CD4-positive, CD25-positive, alpha-beta regulatory T cell (primary cell): ENCODE measurements around the gene DPEP1. TPM values are rescaled to one million over a fixed set of nuclear protein-coding genes. Genes with fewer than 3 reads are reported as not detected.
A peak's percentile ranks its signal among the peaks of the same experiment; 100 is the strongest.

ENCODE experiments used
- ATAC-seq, 2 donors: fragments of 150-1000 bp; cut with Tn5 transposase; one replicate each; pipeline ENCODE4 v1.10.0; 2021; ENCODE audit warnings: low read depth in 2 of 2, moderate number of reproducible peaks in 2 of 2, moderate library complexity in 1 of 2
- DNase-seq, 3 donors: peaks; one replicate each; pipeline versions ENCODE4 v3.0.0 to v3.0.0-alpha.2; 2012 to 2022; ENCODE audit warnings: mixed read lengths in 1 of 3
- H3K27ac ChIP-seq: one replicate; pipeline ENCODE4 v1.7.0; 2013; ENCODE audit warnings: mild to moderate bottlenecking, low read length; ENCODE audit not compliant: insufficient read depth, poor library complexity, severe bottlenecking
- H3K27me3 ChIP-seq: one replicate; pipeline ENCODE4 v1.7.0; 2013; ENCODE audit warnings: low read length; ENCODE audit not compliant: control insufficient read depth, insufficient read depth
- H3K36me3 ChIP-seq: one replicate; pipeline ENCODE4 v1.7.0; 2013; ENCODE audit warnings: mild to moderate bottlenecking, low read length, moderate library complexity; ENCODE audit not compliant: control insufficient read depth, insufficient read depth
- H3K4me1 ChIP-seq: 2 replicates; pipeline ENCODE4 v1.7.0; 2013; ENCODE audit warnings: mild to moderate bottlenecking, low read length; ENCODE audit not compliant: insufficient read depth, control insufficient read depth, poor library complexity, severe bottlenecking
- H3K4me3 ChIP-seq: one replicate; pipeline ENCODE4 v1.7.0; 2013; ENCODE audit warnings: low read depth, mild to moderate bottlenecking, low read length, moderate library complexity
- H3K9me3 ChIP-seq, 2 experiments: 1 replicate in 1 of 2; 2 replicates in 1 of 2; pipeline ENCODE4 v1.7.0; 2013; ENCODE audit warnings: low read length in 2 of 2, mild to moderate bottlenecking in 1 of 2, moderate library complexity in 1 of 2; ENCODE audit not compliant: control insufficient read depth in 2 of 2
- H3K27ac Mint-ChIP-seq, 3 donors: one replicate each; pipeline ENCODE4 v1.8.0; 2020 to 2022; ENCODE audit warnings: mild to moderate bottlenecking in 3 of 3, mixed read lengths in 3 of 3, moderate library complexity in 2 of 3
- H3K27me3 Mint-ChIP-seq: one replicate; pipeline ENCODE4 v1.8.0; 2022; ENCODE audit warnings: mild to moderate bottlenecking, mixed read lengths
- H3K36me3 Mint-ChIP-seq: one replicate; pipeline ENCODE4 v1.8.0; 2020; ENCODE audit warnings: mixed read lengths
- H3K4me1 Mint-ChIP-seq, 4 donors: one replicate each; pipeline ENCODE4 v1.8.0; 2020 to 2022; ENCODE audit warnings: mixed read lengths in 4 of 4, mild to moderate bottlenecking in 1 of 4
- H3K4me3 Mint-ChIP-seq, 4 donors: one replicate each; pipeline ENCODE4 v1.8.0; 2020 to 2022; ENCODE audit warnings: mild to moderate bottlenecking in 4 of 4, mixed read lengths in 4 of 4, moderate library complexity in 3 of 4
- H3K9me3 Mint-ChIP-seq, 7 donors: one replicate each; pipeline ENCODE4 v1.8.0; 2020 to 2022; ENCODE audit warnings: mixed read lengths in 7 of 7, mild to moderate bottlenecking in 3 of 7, moderate library complexity in 2 of 7
- polyA plus RNA-seq, 4 donors: library from polyadenylated mRNA; unstranded; fragments of 300-500 nt; fragmentation: Illumina TruSeq; gene quantifications; one replicate each; pipeline ENCODE4 v1.2.3, GENCODE V29; 2021
- total RNA-seq: library from RNA; stranded (reverse); gene quantifications from one replicate; pipeline ENCODE4 v1.2.3, GENCODE V29; 2022

DPEP1 gene
- total and polyA plus RNA-seq, 5 donors from 2014 or later = not detected

GRCh38 chr16:89588413-89589109 is 24.9 kb upstream of the DPEP1 start:
- no peak overlapping the region for H3K4me3 ChIP-seq
- Mint-ChIP-seq H3K9me3 (no peaks in the 10 kb centered on the region), H3K36me3 (no peaks in the 10 kb centered on the region), H3K27ac (no peak overlapping the region), H3K4me3 (no peak overlapping the region), H3K27me3 (no peaks in the 10 kb centered on the region), H3K4me1 (peaks cover 0 to 5% (median 3%) of the 10 kb centered on the region in 4 donors)
- ATAC-seq (no peak), DNase-seq (no peak)
- H3K27ac ChIP-seq = no peak overlapping the region
- no peaks in the 10 kb centered on the region for H3K36me3 ChIP-seq
- H3K9me3 ChIP-seq = no peaks in the 10 kb centered on the region
- H3K4me1 ChIP-seq = peaks cover 5% of the 10 kb centered on the region
- no peaks in the 10 kb centered on the region for H3K27me3 ChIP-seq

- Histone ChIP-seq H3K4me3 (no peak overlapping the region), H3K9me3 (no peaks in the 10 kb centered on the region), H3K36me3 (no peaks in the 10 kb centered on the region), H3K27ac (no peak overlapping the region), H3K27me3 (no peaks in the 10 kb centered on the region), H3K4me1 (peaks cover 13% of the 10 kb centered on the region)
- no peaks in the 10 kb centered on the region for H3K27me3 Mint-ChIP-seq
- no peak overlapping the region for H3K4me3 Mint-ChIP-seq
- ATAC-seq = no peak
- H3K27ac Mint-ChIP-seq = no peak overlapping the region
- H3K4me1 Mint-ChIP-seq = peaks cover 1 to 13% (median 7%) of the 10 kb centered on the region in 4 donors
- no peak for DNase-seq
- no peaks in the 10 kb centered on the region for H3K9me3 Mint-ChIP-seq
- H3K36me3 Mint-ChIP-seq = no peaks in the 10 kb centered on the region
Measured at GRCh38 chr16:89589241-89589926, 24.1 kb upstream of the DPEP1 start.

- Mint-ChIP-seq H3K4me3 (peak overlapping the region in 3 of 4 donors; percentile 35 to 65 (median 44)), H3K4me1 (peaks cover 1 to 10% (median 7%) of the 10 kb centered on the region in 4 donors)
- H3K4me3 ChIP-seq = peak overlapping the region; percentile 50
Measured at GRCh38 chr16:89593841-89594240, 19.6 kb upstream of the DPEP1 start.

GRCh38 chr16:89595330-89596060 is 17.9 kb upstream of the DPEP1 start:
- Mint-ChIP-seq H3K27ac (no peak overlapping the region), H3K9me3 (no peaks in the 10 kb centered on the region), H3K4me3 (no peak overlapping the region), H3K27me3 (no peaks in the 10 kb centered on the region), H3K4me1 (peaks cover 1 to 10% (median 7%) of the 10 kb centered on the region in 4 donors), H3K36me3 (no peaks in the 10 kb centered on the region)
- ATAC-seq = no peak
- Histone ChIP-seq H3K27me3 (no peaks in the 10 kb centered on the region), H3K9me3 (no peaks in the 10 kb centered on the region), H3K4me1 (peaks cover 13% of the 10 kb centered on the region), H3K4me3 (no peak overlapping the region), H3K36me3 (no peaks in the 10 kb centered on the region), H3K27ac (no peak overlapping the region)
- no peak for DNase-seq

More at GRCh38 chr16:89593841-89594240, 19.6 kb upstream of the DPEP1 start:
- DNase-seq (peak in 2 of 3 donors; percentile 61 to 71), ATAC-seq (peak; percentile 70 to 86)
- Histone ChIP-seq H3K4me1 (peaks cover 13% of the 10 kb centered on the region), H3K27ac (no peak overlapping the region), H3K9me3 (no peaks in the 10 kb centered on the region), H3K27me3 (no peaks in the 10 kb centered on the region), H3K36me3 (no peaks in the 10 kb centered on the region)
- Mint-ChIP-seq H3K36me3 (no peaks in the 10 kb centered on the region), H3K27ac (peak overlapping the region in 1 of 3 donors; percentile 83), H3K9me3 (no peaks in the 10 kb centered on the region), H3K27me3 (no peaks in the 10 kb centered on the region)

- Histone ChIP-seq H3K27ac (no peak overlapping the region), H3K27me3 (no peaks in the 10 kb centered on the region), H3K9me3 (no peaks in the 10 kb centered on the region), H3K4me3 (no peak overlapping the region), H3K4me1 (peaks cover 13% of the 10 kb centered on the region), H3K36me3 (no peaks in the 10 kb centered on the region)
- Mint-ChIP-seq H3K36me3 (no peaks in the 10 kb centered on the region), H3K27ac (no peak overlapping the region), H3K27me3 (no peaks in the 10 kb centered on the region), H3K4me3 (no peak overlapping the region), H3K9me3 (no peaks in the 10 kb centered on the region), H3K4me1 (peaks cover 1 to 10% (median 7%) of the 10 kb centered on the region in 4 donors)
- DNase-seq (no peak), ATAC-seq (no peak)
Measured at GRCh38 chr16:89596061-89596689, 17.3 kb upstream of the DPEP1 start.

- Histone ChIP-seq H3K36me3 (no peaks in the 10 kb centered on the region), H3K27me3 (no peaks in the 10 kb centered on the region), H3K9me3 (no peaks in the 10 kb centered on the region), H3K27ac (no peak overlapping the region), H3K4me1 (peaks cover 16% of the 10 kb centered on the region), H3K4me3 (no peak overlapping the region)
- no peak overlapping the region for H3K27ac Mint-ChIP-seq
- no peak overlapping the region for H3K4me3 Mint-ChIP-seq
- H3K9me3 Mint-ChIP-seq = no peaks in the 10 kb centered on the region
- DNase-seq (no peak), ATAC-seq (no peak)
- peaks cover 1 to 12% (median 7%) of the 10 kb centered on the region in 4 donors for H3K4me1 Mint-ChIP-seq
- H3K27me3 Mint-ChIP-seq = peaks cover under 1% of the 10 kb centered on the region
- no peaks in the 10 kb centered on the region for H3K36me3 Mint-ChIP-seq
Measured at GRCh38 chr16:89596957-89597649, 16.3 kb upstream of the DPEP1 start.

- DNase-seq = no peak
- H3K27me3 ChIP-seq = no peaks in the 10 kb centered on the region
- no peak overlapping the region for H3K27ac Mint-ChIP-seq
Measured at GRCh38 chr16:89598199-89598598, 15.2 kb upstream of the DPEP1 start.

More at GRCh38 chr16:89598199-89598598, 15.2 kb upstream of the DPEP1 start:
- H3K4me1 ChIP-seq = peaks cover 25% of the 10 kb centered on the region
- no peaks in the 10 kb centered on the region for H3K36me3 ChIP-seq
- H3K27ac ChIP-seq = no peak overlapping the region
- no peaks in the 10 kb centered on the region for H3K9me3 ChIP-seq
- Mint-ChIP-seq H3K4me3 (no peak overlapping the region), H3K27me3 (peaks cover 8% of the 10 kb centered on the region), H3K4me1 (peaks cover 4 to 23% (median 10%) of the 10 kb centered on the region in 4 donors), H3K9me3 (no peaks in the 10 kb centered on the region), H3K36me3 (no peaks in the 10 kb centered on the region)
- no peak overlapping the region for H3K4me3 ChIP-seq
- no peak for ATAC-seq
